Measurements from ENCODE around the gene FZD10. TPM values are rescaled to one million over a fixed set of nuclear protein-coding genes. Genes with fewer than 3 reads are reported as not detected.

FZD10 gene
- total RNA-seq, 1 donor: not detected

DNA sequence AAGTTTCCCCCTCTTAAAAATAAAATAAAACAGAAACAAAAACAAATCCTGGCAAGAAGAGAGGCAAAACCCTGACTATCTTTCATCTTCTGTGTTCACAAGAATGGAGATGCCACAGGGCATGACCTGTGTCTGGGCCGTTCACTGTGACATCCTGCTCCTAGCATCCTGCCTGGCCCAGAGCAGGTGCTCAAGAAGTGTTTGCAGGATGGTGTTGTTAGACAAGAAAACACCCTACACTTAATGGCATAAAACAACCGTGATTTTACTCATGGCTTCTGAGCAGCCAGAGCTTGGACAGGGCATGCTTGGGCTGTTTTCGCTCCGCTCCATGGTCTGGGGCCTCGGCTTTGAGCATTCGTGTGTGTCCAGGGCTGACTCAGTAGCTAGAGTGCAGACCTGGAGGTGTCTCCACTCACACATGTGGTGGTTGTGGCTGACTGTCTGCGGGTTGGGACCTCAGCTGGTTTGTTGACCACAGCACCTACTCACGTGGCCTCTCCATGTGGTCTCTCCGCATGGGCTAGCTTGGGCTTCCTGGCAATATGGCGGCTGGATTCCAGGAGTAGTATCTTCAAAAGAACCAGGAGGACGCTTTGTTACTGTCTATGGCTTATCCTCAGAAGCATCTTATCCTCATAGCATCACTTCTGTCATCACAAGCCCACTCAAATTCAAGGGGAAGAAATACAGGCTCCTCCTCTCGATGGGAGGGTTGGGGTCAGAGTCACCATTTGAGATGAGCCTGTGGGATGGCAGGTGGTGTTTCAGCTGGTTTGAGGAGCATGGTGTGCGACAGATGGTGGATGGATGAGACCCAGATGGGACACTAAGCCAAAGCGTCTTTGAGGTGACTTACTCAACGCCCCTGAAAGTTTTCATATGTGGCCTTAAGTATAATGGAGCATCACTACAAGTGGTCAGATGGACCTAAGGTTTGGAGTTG is 33.2 kb upstream of the FZD10 start:
- Histone ChIP-seq H4K20me1 (ENCODE audit: insufficient read depth, low read length) (no peaks in the 10 kb centered on the region), H3K79me2 (ENCODE audit: insufficient read depth, low read length) (no peaks in the 10 kb centered on the region), H3K27me3 (ENCODE audit: insufficient read depth, low read length) (no peaks in the 10 kb centered on the region), H3K36me3 (ENCODE audit: insufficient read depth, low read length) (no peaks in the 10 kb centered on the region), H3K4me3 (ENCODE audit: insufficient read depth, low read length) (no peak overlapping the region), H2AFZ (ENCODE audit: low read length) (no peak overlapping the region), H3K4me1 (ENCODE audit: insufficient read depth, low read length) (no peaks in the 10 kb centered on the region), H3K4me2 (ENCODE audit: insufficient read depth, low read length) (no peak overlapping the region), H3K27ac (ENCODE audit: low read depth, low read length) (no peak overlapping the region), H3K9me3 (ENCODE audit: low read depth, low read length) (no peaks in the 10 kb centered on the region)
- TF ChIP-seq, protein P1, sequence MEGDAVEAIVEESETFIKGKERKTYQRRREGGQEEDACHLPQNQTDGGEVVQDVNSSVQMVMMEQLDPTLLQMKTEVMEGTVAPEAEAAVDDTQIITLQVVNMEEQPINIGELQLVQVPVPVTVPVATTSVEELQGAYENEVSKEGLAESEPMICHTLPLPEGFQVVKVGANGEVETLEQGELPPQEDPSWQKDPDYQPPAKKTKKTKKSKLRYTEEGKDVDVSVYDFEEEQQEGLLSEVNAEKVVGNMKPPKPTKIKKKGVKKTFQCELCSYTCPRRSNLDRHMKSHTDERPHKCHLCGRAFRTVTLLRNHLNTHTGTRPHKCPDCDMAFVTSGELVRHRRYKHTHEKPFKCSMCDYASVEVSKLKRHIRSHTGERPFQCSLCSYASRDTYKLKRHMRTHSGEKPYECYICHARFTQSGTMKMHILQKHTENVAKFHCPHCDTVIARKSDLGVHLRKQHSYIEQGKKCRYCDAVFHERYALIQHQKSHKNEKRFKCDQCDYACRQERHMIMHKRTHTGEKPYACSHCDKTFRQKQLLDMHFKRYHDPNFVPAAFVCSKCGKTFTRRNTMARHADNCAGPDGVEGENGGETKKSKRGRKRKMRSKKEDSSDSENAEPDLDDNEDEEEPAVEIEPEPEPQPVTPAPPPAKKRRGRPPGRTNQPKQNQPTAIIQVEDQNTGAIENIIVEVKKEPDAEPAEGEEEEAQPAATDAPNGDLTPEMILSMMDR (IDR thresholded peaks at IDR 0.05; ENCODE audit: extremely low read depth, low read depth, low read length): no peak
- DNase-seq (ENCODE audit: insufficient read length, low spot score, missing footprints): no peak

DNA sequence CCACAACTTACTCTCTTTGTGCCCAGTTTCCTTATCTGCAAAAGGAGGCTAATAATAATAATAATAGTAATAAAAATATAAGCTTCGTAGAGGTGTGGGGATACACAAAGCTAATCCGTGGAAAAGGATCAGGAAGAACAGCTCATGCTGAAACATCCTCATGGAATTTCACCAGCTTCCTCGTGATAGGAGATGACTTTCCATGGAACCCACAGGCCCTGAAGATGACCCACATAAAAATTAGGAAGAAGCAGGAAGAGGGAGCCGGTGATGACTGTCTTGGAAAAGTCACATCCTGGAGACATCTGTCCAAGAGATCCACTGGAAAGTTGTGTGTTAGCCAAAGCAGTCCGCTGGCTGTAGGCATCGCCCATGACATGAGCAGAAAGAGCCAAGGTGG is 31.9 kb upstream of the FZD10 start:
- no peaks in the 10 kb centered on the region for H3K79me2 ChIP-seq (ENCODE audit: insufficient read depth, low read length)
- H4K20me1 ChIP-seq (ENCODE audit: insufficient read depth, low read length): no peaks in the 10 kb centered on the region
- no peaks in the 10 kb centered on the region for H3K9me3 ChIP-seq (ENCODE audit: low read depth, low read length)
- TF ChIP-seq, protein P1 (IDR thresholded peaks at IDR 0.05; ENCODE audit: extremely low read depth, low read depth, low read length): no peak
- H2AFZ ChIP-seq (ENCODE audit: low read length): no peak overlapping the region
- H3K36me3 ChIP-seq (ENCODE audit: insufficient read depth, low read length): no peaks in the 10 kb centered on the region
- no peak overlapping the region for H3K4me2 ChIP-seq (ENCODE audit: insufficient read depth, low read length)
- no peak for DNase-seq (ENCODE audit: insufficient read length, low spot score, missing footprints)
- H3K27me3 ChIP-seq (ENCODE audit: insufficient read depth, low read length): no peaks in the 10 kb centered on the region
- H3K4me3 ChIP-seq (ENCODE audit: insufficient read depth, low read length): no peak overlapping the region
- H3K27ac ChIP-seq (ENCODE audit: low read depth, low read length): no peak overlapping the region
- no peaks in the 10 kb centered on the region for H3K4me1 ChIP-seq (ENCODE audit: insufficient read depth, low read length)

DNA sequence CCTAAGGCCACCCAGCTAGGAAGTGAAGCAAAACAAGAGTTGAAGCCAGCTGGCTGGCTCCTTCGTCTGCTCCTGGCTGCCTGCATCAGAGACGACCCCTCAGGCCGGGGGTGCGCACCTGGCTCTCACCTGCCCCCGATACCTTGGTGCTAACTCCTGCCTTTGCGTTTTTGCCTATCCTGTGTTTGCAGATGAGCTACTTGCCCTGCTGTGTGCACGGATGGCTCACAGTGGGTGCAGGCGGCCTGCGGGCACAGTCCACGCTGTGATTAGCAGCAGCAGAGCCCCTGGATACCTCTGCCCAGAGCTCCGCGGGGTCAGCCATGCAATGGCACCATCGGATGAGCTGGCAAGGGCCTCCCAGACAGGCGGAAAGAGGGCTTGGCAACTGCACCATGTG is 31.2 kb upstream of the FZD10 start:
- no peaks in the 10 kb centered on the region for H3K4me1 ChIP-seq (ENCODE audit: insufficient read depth, low read length)
- TF ChIP-seq, protein P1 (IDR thresholded peaks at IDR 0.05; ENCODE audit: extremely low read depth, low read depth, low read length): no peak
- no peak for DNase-seq (ENCODE audit: insufficient read length, low spot score, missing footprints)
- H3K4me2 ChIP-seq (ENCODE audit: insufficient read depth, low read length): no peak overlapping the region
- H3K4me3 ChIP-seq (ENCODE audit: insufficient read depth, low read length): no peak overlapping the region
- H4K20me1 ChIP-seq (ENCODE audit: insufficient read depth, low read length): no peaks in the 10 kb centered on the region
- no peak overlapping the region for H3K27ac ChIP-seq (ENCODE audit: low read depth, low read length)
- no peaks in the 10 kb centered on the region for H3K36me3 ChIP-seq (ENCODE audit: insufficient read depth, low read length)
- H3K79me2 ChIP-seq (ENCODE audit: insufficient read depth, low read length): no peaks in the 10 kb centered on the region
- no peaks in the 10 kb centered on the region for H3K27me3 ChIP-seq (ENCODE audit: insufficient read depth, low read length)
- H2AFZ ChIP-seq (ENCODE audit: low read length): no peak overlapping the region
- H3K9me3 ChIP-seq (ENCODE audit: low read depth, low read length): peaks cover 2% of the 10 kb centered on the region

DNA sequence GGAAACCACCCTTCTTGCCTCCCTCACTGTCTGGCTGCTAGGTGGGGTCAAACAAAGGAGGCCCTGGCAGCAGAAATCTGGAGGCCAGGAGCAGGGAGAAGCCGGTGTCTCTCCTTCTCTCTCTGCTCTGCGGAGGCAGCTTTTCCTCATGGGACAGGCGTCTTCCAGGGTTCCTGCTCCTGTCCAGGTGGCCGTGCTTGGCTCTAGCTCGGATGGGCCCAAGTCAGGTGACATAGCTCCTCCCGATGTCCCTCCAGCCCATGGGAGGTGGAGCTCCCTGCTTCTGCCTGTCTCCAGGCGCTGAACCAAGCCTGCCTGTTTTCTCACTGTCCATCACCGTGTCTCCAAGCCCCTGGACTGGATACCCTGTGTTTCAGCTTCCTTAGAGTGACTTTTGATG is 30.5 kb upstream of the FZD10 start:
- DNase-seq (ENCODE audit: insufficient read length, low spot score, missing footprints): no peak
- Histone ChIP-seq H3K4me3 (ENCODE audit: insufficient read depth, low read length) (no peak overlapping the region), H3K36me3 (ENCODE audit: insufficient read depth, low read length) (no peaks in the 10 kb centered on the region), H3K4me1 (ENCODE audit: insufficient read depth, low read length) (no peaks in the 10 kb centered on the region), H3K27me3 (ENCODE audit: insufficient read depth, low read length) (no peaks in the 10 kb centered on the region), H3K27ac (ENCODE audit: low read depth, low read length) (no peak overlapping the region), H2AFZ (ENCODE audit: low read length) (no peak overlapping the region), H3K79me2 (ENCODE audit: insufficient read depth, low read length) (no peaks in the 10 kb centered on the region), H3K4me2 (ENCODE audit: insufficient read depth, low read length) (no peak overlapping the region), H4K20me1 (ENCODE audit: insufficient read depth, low read length) (no peaks in the 10 kb centered on the region), H3K9me3 (ENCODE audit: low read depth, low read length) (peaks cover 3% of the 10 kb centered on the region)
- TF ChIP-seq, protein P1 (IDR thresholded peaks at IDR 0.05; ENCODE audit: extremely low read depth, low read depth, low read length): no peak

All from osteoblast (primary cell).